ENCODE measurements around the gene AMMECR1L. TPM values are rescaled to one million over a fixed set of nuclear protein-coding genes. Genes with fewer than 3 reads are reported as not detected.

AMMECR1L gene
- total RNA-seq, 1 experiment from 2014 or later, result 19.1 TPM

- no peaks in the 10 kb centered on the region for H3K9me3 ChIP-seq (ENCODE audit: control insufficient read depth in 1 of 2, insufficient read depth in 1 of 2, low read depth in 1 of 2, low read length in 2 of 2)
- no peak for TF ChIP-seq SRF (IDR thresholded peaks at IDR 0.05; ENCODE audit: low read depth)
- no peak for TF ChIP-seq SP1 (IDR thresholded peaks at IDR 0.05; ENCODE audit: low read depth)
- no peak for TF ChIP-seq JUND (IDR thresholded peaks at IDR 0.05)
- no peak for TF ChIP-seq CBX3 (IDR thresholded peaks at IDR 0.05; ENCODE audit: low read depth)
- no peak for TF ChIP-seq ZBTB33 (IDR thresholded peaks at IDR 0.05; ENCODE audit: extremely low read depth, insufficient replicate concordance, low read length)
- no peak for TF ChIP-seq EZH2phosphoT487 (IDR thresholded peaks at IDR 0.05; ENCODE audit: borderline replicate concordance)
- no peak for TF ChIP-seq EZH2 (IDR thresholded peaks at IDR 0.05)
- TF ChIP-seq FOSL1 (IDR thresholded peaks at IDR 0.05; ENCODE audit: low read depth), result no peak
- no peak for TF ChIP-seq MAX (IDR thresholded peaks at IDR 0.05)
- no peak for TF ChIP-seq CEBPB (IDR thresholded peaks at IDR 0.05; ENCODE audit: low read depth)
- TF ChIP-seq POLR2AphosphoS5 (IDR thresholded peaks at IDR 0.05; ENCODE audit: low read depth, low read length), result no peak
- TF ChIP-seq TCF7L2 (IDR thresholded peaks at IDR 0.05; ENCODE audit: borderline replicate concordance, extremely low read depth, insufficient read depth, insufficient read length), result no peak
- no peak for TF ChIP-seq YY1 (IDR thresholded peaks at IDR 0.05; ENCODE audit: extremely low read depth, insufficient replicate concordance, low read depth, low read length)
- RAD21 ChIA-PET (ENCODE audit: low non-redundant PET in 1 of 2, low total read pairs in 2 of 2, uncharacterized antibody in 2 of 2, unreplicated experiment in 2 of 2), result no interaction called here
- peaks cover 0 to 4% of the 10 kb centered on the region in 2 experiments; a peak in 2 of 4 replicates for H3K4me1 ChIP-seq (ENCODE audit: control insufficient read depth in 1 of 2, insufficient read depth in 2 of 2, low read length in 2 of 2)
- intact Hi-C loops (cut with micrococcal nuclease), result no loop called here
- H2AFZ ChIP-seq (ENCODE audit: low read depth, low read length, poor library complexity, severe bottlenecking), result no peak overlapping the region
- H3K79me2 ChIP-seq (ENCODE audit: insufficient read depth, low read length), result no peaks in the 10 kb centered on the region
- no peak overlapping the region for H3K4me3 ChIP-seq (replicated peaks in 1 of 2; ENCODE audit: low read depth in 1 of 2, low read length in 2 of 2)
- CTCF ChIA-PET, result no interaction called here
- H3K27ac ChIP-seq (ENCODE audit: low read depth, low read length), result no peak overlapping the region
- no peaks in the 10 kb centered on the region for H4K20me1 ChIP-seq (ENCODE audit: insufficient read depth)
- no TSS peak for BruUV-seq (replicated peaks)
- POLR2A ChIA-PET, result no interaction called here
- no peaks in the 10 kb centered on the region for H3K36me3 ChIP-seq (ENCODE audit: control insufficient read depth in 1 of 2, insufficient read depth in 2 of 2, low read length in 2 of 2)
- H3K4me2 ChIP-seq (ENCODE audit: low read length), result no peak overlapping the region
- no peak overlapping the region for H3K9ac ChIP-seq (ENCODE audit: low read length)
- H3K9me2 ChIP-seq (ENCODE audit: insufficient read depth), result no peaks in the 10 kb centered on the region
- no peak for DNase-seq (ENCODE audit: low read depth, low spot score)
- ATAC-seq, result no peak
- H3K27me3 ChIP-seq (ENCODE audit: insufficient read depth, low read length), result no peaks in the 10 kb centered on the region
These were observed 41.6 kb upstream of the AMMECR1L start for GRCh38 chr2:127927384-127927783.

All from HCT116 (cell line).